ENCODE data around the gene TXNDC2. TPM values are rescaled to one million over a fixed set of nuclear protein-coding genes. Genes with fewer than 3 reads are reported as not detected.

TXNDC2 gene
- total RNA-seq, 4 donors from 2014 or later: not detected

- H3K4me1 ChIP-seq: peaks cover 19 to 37% of the 10 kb centered on the region in 2 donors
- TF ChIP-seq CTCF (IDR thresholded peaks at IDR 0.05 in 4 of 5, conservative IDR thresholded peaks at IDR 0.05 in 1 of 5): no peak
- TF ChIP-seq POLR2A (IDR thresholded peaks at IDR 0.05): no peak
- no peaks in the 10 kb centered on the region for H3K36me3 ChIP-seq
- H3K27me3 ChIP-seq: no peaks in the 10 kb centered on the region
- no peaks in the 10 kb centered on the region for H3K9me3 ChIP-seq
- no peak for DNase-seq
- ATAC-seq: no peak
- intact Hi-C loops (cut with DNase I; ENCODE audit: low total_unique reads): no loop called here
- in situ Hi-C loops (cut with MboI; ENCODE audit: low sequenced_read_pairs in 4 of 4): no loop called here
- H3K27ac ChIP-seq: no peak overlapping the region
- no peak overlapping the region for H3K4me3 ChIP-seq
Measured at GRCh38 chr18:9858642-9859041, 27.1 kb upstream of the TXNDC2 start.

GRCh38 chr18:9859232-9859631 lies 26.5 kb upstream of the TXNDC2 start:
- peaks cover 19 to 37% of the 10 kb centered on the region in 2 donors for H3K4me1 ChIP-seq
- no peak overlapping the region for H3K27ac ChIP-seq
- no peaks in the 10 kb centered on the region for H3K27me3 ChIP-seq
- H3K36me3 ChIP-seq: no peaks in the 10 kb centered on the region
- in situ Hi-C loops (cut with MboI; ENCODE audit: low sequenced_read_pairs in 4 of 4) (no loop called here), intact Hi-C loops (cut with DNase I; ENCODE audit: low total_unique reads) (no loop called here)
- DNase-seq (no peak), ATAC-seq (no peak)
- H3K9me3 ChIP-seq: no peaks in the 10 kb centered on the region
- no peak for TF ChIP-seq POLR2A (IDR thresholded peaks at IDR 0.05)
- TF ChIP-seq CTCF (IDR thresholded peaks at IDR 0.05 in 4 of 5, conservative IDR thresholded peaks at IDR 0.05 in 1 of 5): no peak
- H3K4me3 ChIP-seq: no peak overlapping the region

GRCh38 chr18:9860682-9861081 lies 25.1 kb upstream of the TXNDC2 start:
- no peak for DNase-seq
- Histone ChIP-seq H3K4me1 (peaks cover 14 to 25% of the 10 kb centered on the region in 2 donors), H3K27ac (no peak overlapping the region), H3K27me3 (no peaks in the 10 kb centered on the region), H3K4me3 (no peak overlapping the region), H3K36me3 (no peaks in the 10 kb centered on the region), H3K9me3 (no peaks in the 10 kb centered on the region)
- TF ChIP-seq POLR2A (IDR thresholded peaks at IDR 0.05): no peak
- in situ Hi-C loops (cut with MboI; ENCODE audit: low sequenced_read_pairs in 4 of 4) (no loop called here), intact Hi-C loops (cut with DNase I; ENCODE audit: low total_unique reads) (no loop called here)
- no peak for ATAC-seq

- TF ChIP-seq CTCF (IDR thresholded peaks at IDR 0.05 in 4 of 5, conservative IDR thresholded peaks at IDR 0.05 in 1 of 5) (no peak), POLR2A (IDR thresholded peaks at IDR 0.05) (no peak)
- Histone ChIP-seq H3K36me3 (no peaks in the 10 kb centered on the region), H3K27ac (no peak overlapping the region), H3K27me3 (no peaks in the 10 kb centered on the region), H3K4me3 (no peak overlapping the region), H3K4me1 (peaks cover 12 to 20% of the 10 kb centered on the region in 2 donors), H3K9me3 (no peaks in the 10 kb centered on the region)
- DNase-seq (no peak), ATAC-seq (no peak)
- intact Hi-C loops (cut with DNase I; ENCODE audit: low total_unique reads) (no loop called here), in situ Hi-C loops (cut with MboI; ENCODE audit: low sequenced_read_pairs in 4 of 4) (no loop called here)
Measured at GRCh38 chr18:9861157-9861556, 24.6 kb upstream of the TXNDC2 start.

GRCh38 chr18:9861933-9862332 lies 23.8 kb upstream of the TXNDC2 start:
- no peaks in the 10 kb centered on the region for H3K9me3 ChIP-seq
- no peak for ATAC-seq
- peaks cover 4 to 12% of the 10 kb centered on the region in 2 donors for H3K4me1 ChIP-seq
- no peak overlapping the region for H3K27ac ChIP-seq
- no peak for DNase-seq
- in situ Hi-C loops (cut with MboI; ENCODE audit: low sequenced_read_pairs in 4 of 4) (no loop called here), intact Hi-C loops (cut with DNase I; ENCODE audit: low total_unique reads) (no loop called here)
- TF ChIP-seq CTCF (IDR thresholded peaks at IDR 0.05 in 4 of 5, conservative IDR thresholded peaks at IDR 0.05 in 1 of 5): no peak
- TF ChIP-seq POLR2A (IDR thresholded peaks at IDR 0.05): no peak
- H3K36me3 ChIP-seq: no peaks in the 10 kb centered on the region
- no peak overlapping the region for H3K4me3 ChIP-seq
- no peaks in the 10 kb centered on the region for H3K27me3 ChIP-seq
